Esophagus squamous epithelium (tissue), 4 donors: ENCODE results near the gene PRDM11.

Experiments
- POLR2A ChIP-seq, 4 donors: fragments of 450-650 bp; IDR thresholded peaks; one replicate each; pipeline ENCODE4 v1.6.1; 2017; ENCODE audit warnings: antibody characterized with exemption in 4 of 4, mild to moderate bottlenecking in 4 of 4, moderate library complexity in 3 of 4
- TF ChIP-seq, protein P1 (sequence below), 6 experiments: fragments of 450-650 bp in 4 of 6; fragments of 200-600 bp in 2 of 6; sonication (generic) in 2 of 6; IDR thresholded peaks; one replicate each; pipeline ENCODE4 v1.5.1; 2016 to 2019; ENCODE audit warnings: antibody characterized with exemption in 6 of 6, mild to moderate bottlenecking in 4 of 6, moderate library complexity in 4 of 6

DNA sequence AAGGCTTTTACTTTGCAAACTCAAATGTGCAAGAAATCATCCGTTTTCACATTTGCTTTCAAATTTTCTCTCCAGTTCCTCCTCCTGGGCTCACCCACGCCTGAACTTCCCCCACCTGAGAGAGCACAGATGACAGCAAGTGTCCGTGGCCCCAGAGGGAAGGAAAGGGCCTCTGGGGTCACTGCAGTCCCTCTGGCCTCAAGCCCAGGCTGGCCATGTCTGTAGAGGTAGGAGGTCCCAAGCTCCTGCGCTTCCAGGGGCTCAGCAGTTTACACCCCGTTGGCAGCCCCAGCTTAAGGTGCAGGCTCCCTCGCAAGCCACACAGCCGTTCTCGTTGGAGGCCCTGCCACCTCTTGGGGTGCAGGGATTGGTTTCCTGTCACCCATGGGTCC is 40.5 kb upstream of the PRDM11 start:
- TF ChIP-seq, protein P1, sequence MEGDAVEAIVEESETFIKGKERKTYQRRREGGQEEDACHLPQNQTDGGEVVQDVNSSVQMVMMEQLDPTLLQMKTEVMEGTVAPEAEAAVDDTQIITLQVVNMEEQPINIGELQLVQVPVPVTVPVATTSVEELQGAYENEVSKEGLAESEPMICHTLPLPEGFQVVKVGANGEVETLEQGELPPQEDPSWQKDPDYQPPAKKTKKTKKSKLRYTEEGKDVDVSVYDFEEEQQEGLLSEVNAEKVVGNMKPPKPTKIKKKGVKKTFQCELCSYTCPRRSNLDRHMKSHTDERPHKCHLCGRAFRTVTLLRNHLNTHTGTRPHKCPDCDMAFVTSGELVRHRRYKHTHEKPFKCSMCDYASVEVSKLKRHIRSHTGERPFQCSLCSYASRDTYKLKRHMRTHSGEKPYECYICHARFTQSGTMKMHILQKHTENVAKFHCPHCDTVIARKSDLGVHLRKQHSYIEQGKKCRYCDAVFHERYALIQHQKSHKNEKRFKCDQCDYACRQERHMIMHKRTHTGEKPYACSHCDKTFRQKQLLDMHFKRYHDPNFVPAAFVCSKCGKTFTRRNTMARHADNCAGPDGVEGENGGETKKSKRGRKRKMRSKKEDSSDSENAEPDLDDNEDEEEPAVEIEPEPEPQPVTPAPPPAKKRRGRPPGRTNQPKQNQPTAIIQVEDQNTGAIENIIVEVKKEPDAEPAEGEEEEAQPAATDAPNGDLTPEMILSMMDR (IDR thresholded peaks at IDR 0.05) = no peak
- no peak for TF ChIP-seq POLR2A (IDR thresholded peaks at IDR 0.05)
